A549 (cell line): ENCODE data around the gene UBAP1. TPM values are rescaled to one million over a fixed set of nuclear protein-coding genes. Genes with fewer than 3 reads are reported as not detected.
"Not testable (repeated sequence)": the region's sequence is repeated elsewhere in the genome, so short reads cannot be mapped to it uniquely, and the experiment has no call there.

Source experiments
- ATAC-seq, 2 experiments: fragments of 200-7000 bp in 1 of 2; fragments of >200 bp in 1 of 2; cut with Nextera tagmentation in 1 of 2; cut with Tn5 transposase in 1 of 2; 3 replicates each; pipeline versions ENCODE4 v1.8.0 to v1.9.1; 2018 to 2020; ENCODE audit warnings: mild to moderate bottlenecking in 1 of 2, moderate library complexity in 1 of 2
- CTCF ChIA-PET: fragments of 300-600 bp; sonication (Branson Sonifier 250); formaldehyde crosslinking; extraction: SDS; loops from one replicate; lab custom pipeline; 2021; ENCODE audit warnings: antibody characterized with exemption, inconsistent platforms; lab: Yijun Ruan, JAX
- POLR2A ChIA-PET: fragments of 350-600 bp; formaldehyde crosslinking; extraction: SDS; loops from one replicate; lab custom pipeline; 2021; ENCODE audit warnings: antibody characterized with exemption, inconsistent platforms; lab: Yijun Ruan, JAX
- DNase-seq, 2 experiments: peaks; one replicate each; pipeline versions ENCODE4 v3.0.0 to v3.0.0-alpha.2; 2011 to 2016; ENCODE audit warnings: low read depth in 1 of 2, low spot score in 1 of 2
- FAIRE-seq: peaks from 2 replicates; lab custom pipeline; 2011; peaks lifted over from hg19 to GRCh38; lab: Jason Lieb, UNC
- H3K27ac ChIP-seq, 2 experiments: fragments of >200 bp; sonication (Bioruptor Twin); formaldehyde crosslinking; 3 replicates each; pipeline ENCODE4 v1.5.1; 2016 to 2017
- H3K4me1 ChIP-seq: fragments of >200 bp; sonication (Bioruptor Twin); formaldehyde crosslinking; 3 replicates; pipeline ENCODE4 v1.6.1; 2016
- H3K4me2 ChIP-seq: fragments of >200 bp; sonication (Bioruptor Twin); formaldehyde crosslinking; 3 replicates; pipeline ENCODE4 v1.6.1; 2016
- H3K4me3 ChIP-seq: fragments of >200 bp; sonication (Bioruptor Twin); formaldehyde crosslinking; 3 replicates; pipeline ENCODE4 v1.5.1; 2016
- H3K9me3 ChIP-seq: fragments of >200 bp; sonication (Bioruptor Twin); formaldehyde crosslinking; 3 replicates; pipeline ENCODE4 v1.6.1; 2016
- CBX8 ChIP-seq: fragments of 200-600 bp; sonication (generic); IDR thresholded peaks from 2 replicates; pipeline ENCODE4 v1.6.1; 2016
- CHD2 ChIP-seq: fragments of 150-350 bp; IDR thresholded peaks from 2 replicates; pipeline ENCODE4 v1.6.1; 2014; ENCODE audit warnings: low read length; ENCODE audit not compliant: partially characterized antibody
- CHD4 ChIP-seq: fragments of 200-600 bp; sonication (generic); IDR thresholded peaks from 2 replicates; pipeline ENCODE4 v1.6.1; 2016; ENCODE audit warnings: antibody characterized with exemption, mild to moderate bottlenecking, borderline replicate concordance
- CTCF ChIP-seq: fragments of >200 bp; sonication (Bioruptor Twin); formaldehyde crosslinking; IDR thresholded peaks from 3 replicates; pipeline ENCODE4 v1.5.1; 2016
- EHMT2 ChIP-seq: fragments of 200-600 bp; sonication (generic); IDR thresholded peaks from 2 replicates; pipeline ENCODE4 v1.6.1; 2016; ENCODE audit warnings: antibody characterized with exemption, low read depth, mild to moderate bottlenecking, moderate library complexity
- EP300 ChIP-seq, 2 experiments: fragments of >200 bp; sonication (Bioruptor Twin); formaldehyde crosslinking; IDR thresholded peaks; 2 replicates in 1 of 2; 3 replicates in 1 of 2; pipeline ENCODE4 v1.6.1; 2016 to 2017
- FOSB ChIP-seq: fragments of 250-450 bp; sonication (Bioruptor Pico); IDR thresholded peaks from 2 replicates; pipeline ENCODE4 v1.5.0; 2020; ENCODE audit warnings: mild to moderate bottlenecking, moderate library complexity
- FOSL2 ChIP-seq, 2 experiments: fragments of 450-650 bp in 1 of 2; fragments of >200 bp in 1 of 2; sonication (Bioruptor Twin) in 1 of 2; formaldehyde crosslinking; IDR thresholded peaks; 2 replicates each; pipeline versions ENCODE4 v1.5.0 to v1.6.1; 2016 to 2020; ENCODE audit warnings: mild to moderate bottlenecking in 1 of 2, moderate library complexity in 1 of 2
- FOXS1 ChIP-seq: fragments of 250-450 bp; sonication (Bioruptor Pico); IDR thresholded peaks from 2 replicates; pipeline ENCODE4 v1.5.0; 2020; ENCODE audit warnings: mild to moderate bottlenecking, moderate library complexity
- HDAC2 ChIP-seq: fragments of 200-600 bp; sonication (generic); IDR thresholded peaks from 2 replicates; pipeline ENCODE4 v1.6.1; 2016
- HOXA7 ChIP-seq: fragments of 250-450 bp; sonication (Bioruptor Pico); IDR thresholded peaks from 2 replicates; pipeline ENCODE4 v1.5.0; 2020; ENCODE audit warnings: mild to moderate bottlenecking, moderate library complexity
- HOXB13 ChIP-seq: fragments of 250-450 bp; sonication (Bioruptor Pico); IDR thresholded peaks from 2 replicates; pipeline ENCODE4 v1.5.0; 2020; ENCODE audit warnings: low read depth, mild to moderate bottlenecking, moderate library complexity
- JUN ChIP-seq, 2 experiments: fragments of >200 bp; sonication (Bioruptor Twin); formaldehyde crosslinking; IDR thresholded peaks; 2 replicates in 1 of 2; 3 replicates in 1 of 2; pipeline ENCODE4 v1.6.1; 2016 to 2017
- MAFK ChIP-seq: fragments of 450-650 bp; IDR thresholded peaks from 2 replicates; pipeline ENCODE4 v1.6.1; 2014; ENCODE audit not compliant: partially characterized antibody
- NFE2L2 ChIP-seq: fragments of 150-350 bp; conservative IDR thresholded peaks from 2 replicates; pipeline ENCODE4 v1.6.1; 2014; ENCODE audit warnings: low read length
- PHF8 ChIP-seq: fragments of 200-600 bp; sonication (generic); IDR thresholded peaks from 2 replicates; pipeline ENCODE4 v1.6.1; 2016; ENCODE audit warnings: low read depth, mild to moderate bottlenecking, antibody characterized with exemption, moderate library complexity, borderline replicate concordance
- POLR2A ChIP-seq: IDR thresholded peaks from 2 replicates; pipeline ENCODE4 v1.6.1; 2012; ENCODE audit warnings: mild to moderate bottlenecking, low read length
- RARB ChIP-seq: fragments of 250-450 bp; sonication (Bioruptor Pico); IDR thresholded peaks from 2 replicates; pipeline ENCODE4 v1.8.0; 2021; ENCODE audit warnings: mild to moderate bottlenecking, moderate library complexity
- RFX5 ChIP-seq: fragments of 450-650 bp; IDR thresholded peaks from 2 replicates; pipeline ENCODE4 v1.7.1; 2014; ENCODE audit warnings: antibody characterized with exemption, mild to moderate bottlenecking, moderate library complexity
- SREBF2 ChIP-seq: fragments of 450-650 bp; IDR thresholded peaks from 2 replicates; pipeline ENCODE4 v1.6.1; 2014; ENCODE audit warnings: mild to moderate bottlenecking, moderate library complexity
- TP53 ChIP-seq: fragments of 250-450 bp; sonication (Bioruptor Pico); IDR thresholded peaks from 2 replicates; pipeline ENCODE4 v1.5.0; 2021; ENCODE audit warnings: mild to moderate bottlenecking, moderate library complexity
- ZFP36 ChIP-seq: fragments of 450-650 bp; IDR thresholded peaks from 2 replicates; pipeline ENCODE4 v1.6.1; 2014; ENCODE audit warnings: borderline replicate concordance; ENCODE audit not compliant: partially characterized antibody
- ZSCAN20 ChIP-seq: fragments of 250-450 bp; sonication (Bioruptor Pico); IDR thresholded peaks from 2 replicates; pipeline ENCODE4 v1.8.0; 2022; ENCODE audit warnings: mild to moderate bottlenecking, moderate library complexity
- whole genome bisulfite sequencing: methylation state at CpG from one replicate; pipeline ENCODE4 v1.1.6; 2017; ENCODE audit errors: missing lambda C conversion rate; 5-methylcytosine and 5-hydroxymethylcytosine counted together
- polyA plus RNA-seq, 4 experiments: library from polyadenylated mRNA; depleted of rRNA in 3 of 4; stranded (reverse); fragments of >200 nt; fragmentation: RNase III in 1 of 4; extraction: RNeasy Plus Mini Kit Qiagen cat#74134 plus additional on column Dnase treatment in 1 of 4; gene quantifications; 2 replicates in 3 of 4; 3 replicates in 1 of 4; pipeline ENCODE4 v1.2.3, GENCODE V29; 2011 to 2017
- TF ChIP-seq, protein P1 (sequence below): fragments of 450-650 bp; IDR thresholded peaks from 2 replicates; pipeline ENCODE4 v1.6.1; 2014; ENCODE audit warnings: antibody characterized with exemption
- TF ChIP-seq, protein P2 (sequence below): fragments of >200 bp; sonication (Bioruptor Twin); formaldehyde crosslinking; IDR thresholded peaks from 2 replicates; pipeline ENCODE4 v1.6.1; 2016
- TF ChIP-seq, protein P3 (sequence below): fragments of 200-600 bp; sonication (generic); IDR thresholded peaks from 2 replicates; pipeline ENCODE4 v1.6.1; 2016; ENCODE audit warnings: antibody characterized with exemption, mild to moderate bottlenecking, moderate library complexity
- TF ChIP-seq, protein P4 (sequence below): IDR thresholded peaks from 2 replicates; pipeline ENCODE4 v1.6.1; 2012; ENCODE audit warnings: low read depth, borderline replicate concordance

UBAP1 gene
- polyA plus RNA-seq, 2 of the 4 experiments (the other 2 are of a cell fraction) = 38.5 to 73.1 TPM

DNA sequence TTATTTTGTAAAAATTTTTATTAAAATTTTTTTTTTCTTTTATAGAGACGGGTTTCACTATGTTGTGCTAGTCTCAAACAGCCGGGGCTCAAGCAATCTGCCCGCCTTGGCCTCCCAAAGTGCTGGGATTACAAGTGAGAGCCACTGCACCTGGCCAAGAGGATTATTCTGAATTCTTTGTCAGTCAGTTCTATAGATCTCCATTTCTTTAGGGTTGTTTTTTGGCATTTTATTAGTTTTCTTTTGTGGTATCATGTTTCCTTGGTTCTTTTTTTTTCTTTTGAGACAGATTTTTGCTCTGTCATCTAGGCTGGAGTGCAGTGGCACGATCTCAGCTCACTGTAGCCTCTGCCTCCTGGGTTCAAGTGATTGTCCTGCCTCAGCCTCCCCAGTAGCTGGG lies 18.4 kb downstream of the UBAP1 start:
- DNase-seq, H3K4me3 ChIP-seq, POLR2A ChIA-PET, ATAC-seq, H3K4me2 ChIP-seq, H3K27ac ChIP-seq, H3K9me3 ChIP-seq, FAIRE-seq: not testable (repeated sequence)
- H3K4me1 ChIP-seq = peaks cover 22% of the 10 kb centered on the region
- CTCF ChIA-PET = interaction anchor here (4.4 kb wide), 1 partner anchor 56 kb away, joined by 22 read pairs; no protein-coding TSS in a partner anchor
- WGBS = 95% methylated on average over 4 of the region's 4 CpGs

GRCh38 chr9:34197756-34198711 lies 19.2 kb downstream of the UBAP1 start:
- ChIA-PET CTCF (interaction anchor here (0.7 to 0.9 kb wide), 4 partner anchors 9 to 56 kb away, joined by 3 to 4 read pairs (median 3); no protein-coding TSS in a partner anchor), POLR2A (no interaction called here)
- peaks cover 26% of the 10 kb centered on the region for H3K4me1 ChIP-seq
- no peak overlapping the region for H3K4me3 ChIP-seq
- WGBS = 87% methylated on average over 6 of the region's 6 CpGs
- no peaks in the 10 kb centered on the region for H3K9me3 ChIP-seq
- peak overlapping the region in 1 of 2 experiments; percentile 5; a peak in 1 of 6 replicates for H3K27ac ChIP-seq
- ATAC-seq (peak; percentile 61 to 67; a peak in 5 of 6 replicates), DNase-seq (peak in 1 of 2 experiments; percentile 34), FAIRE-seq (no peak)
- no peak overlapping the region for H3K4me2 ChIP-seq
- TF ChIP-seq POLR2A (no peak), CHD2 (no peak), CHD4 (no peak), EHMT2 (no peak), EP300 (IDR thresholded peaks at IDR 0.05) (no peak), JUN (IDR thresholded peaks at IDR 0.05) (no peak), TP53 (no peak), CTCF (no peak), HOXA7 (CRISPR knock-in tag) (no peak), FOSB (no peak), SREBF2 (no peak), FOSL2 (IDR thresholded peaks at IDR 0.05) (no peak), FOSL2 (CRISPR knock-in tag; IDR thresholded peaks at IDR 0.05) (no peak), NFE2L2 (no peak), CBX8 (no peak), RARB (CRISPR knock-in tag) (no peak), FOXS1 (no peak)
- TF ChIP-seq, protein P1, sequence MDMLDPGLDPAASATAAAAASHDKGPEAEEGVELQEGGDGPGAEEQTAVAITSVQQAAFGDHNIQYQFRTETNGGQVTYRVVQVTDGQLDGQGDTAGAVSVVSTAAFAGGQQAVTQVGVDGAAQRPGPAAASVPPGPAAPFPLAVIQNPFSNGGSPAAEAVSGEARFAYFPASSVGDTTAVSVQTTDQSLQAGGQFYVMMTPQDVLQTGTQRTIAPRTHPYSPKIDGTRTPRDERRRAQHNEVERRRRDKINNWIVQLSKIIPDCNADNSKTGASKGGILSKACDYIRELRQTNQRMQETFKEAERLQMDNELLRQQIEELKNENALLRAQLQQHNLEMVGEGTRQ = no peak

- ChIA-PET CTCF (interaction anchor here (2.8 kb wide), 1 partner anchor 9 kb away, joined by 11 read pairs; no protein-coding TSS in a partner anchor), POLR2A (no interaction called here)
- Histone ChIP-seq H3K4me2 (no peak overlapping the region), H3K27ac (no peak overlapping the region), H3K4me3 (no peak overlapping the region), H3K9me3 (no peaks in the 10 kb centered on the region), H3K4me1 (peaks cover 43% of the 10 kb centered on the region)
- no peak for FAIRE-seq
- no peak for ATAC-seq
- DNase-seq = no peak
- WGBS = 94% methylated on average over 2 of the region's 2 CpGs
- no peak for TF ChIP-seq EHMT2
- no peak for TF ChIP-seq MAFK
- TF ChIP-seq, protein P2, sequence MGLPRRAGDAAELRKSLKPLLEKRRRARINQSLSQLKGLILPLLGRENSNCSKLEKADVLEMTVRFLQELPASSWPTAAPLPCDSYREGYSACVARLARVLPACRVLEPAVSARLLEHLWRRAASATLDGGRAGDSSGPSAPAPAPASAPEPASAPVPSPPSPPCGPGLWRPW = no peak
- TF ChIP-seq HOXB13 (CRISPR knock-in tag) = no peak
- no peak for TF ChIP-seq ZSCAN20 (CRISPR knock-in tag)
- TF ChIP-seq HDAC2 = no peak
- TF ChIP-seq RFX5 = no peak
- TF ChIP-seq, protein P3, sequence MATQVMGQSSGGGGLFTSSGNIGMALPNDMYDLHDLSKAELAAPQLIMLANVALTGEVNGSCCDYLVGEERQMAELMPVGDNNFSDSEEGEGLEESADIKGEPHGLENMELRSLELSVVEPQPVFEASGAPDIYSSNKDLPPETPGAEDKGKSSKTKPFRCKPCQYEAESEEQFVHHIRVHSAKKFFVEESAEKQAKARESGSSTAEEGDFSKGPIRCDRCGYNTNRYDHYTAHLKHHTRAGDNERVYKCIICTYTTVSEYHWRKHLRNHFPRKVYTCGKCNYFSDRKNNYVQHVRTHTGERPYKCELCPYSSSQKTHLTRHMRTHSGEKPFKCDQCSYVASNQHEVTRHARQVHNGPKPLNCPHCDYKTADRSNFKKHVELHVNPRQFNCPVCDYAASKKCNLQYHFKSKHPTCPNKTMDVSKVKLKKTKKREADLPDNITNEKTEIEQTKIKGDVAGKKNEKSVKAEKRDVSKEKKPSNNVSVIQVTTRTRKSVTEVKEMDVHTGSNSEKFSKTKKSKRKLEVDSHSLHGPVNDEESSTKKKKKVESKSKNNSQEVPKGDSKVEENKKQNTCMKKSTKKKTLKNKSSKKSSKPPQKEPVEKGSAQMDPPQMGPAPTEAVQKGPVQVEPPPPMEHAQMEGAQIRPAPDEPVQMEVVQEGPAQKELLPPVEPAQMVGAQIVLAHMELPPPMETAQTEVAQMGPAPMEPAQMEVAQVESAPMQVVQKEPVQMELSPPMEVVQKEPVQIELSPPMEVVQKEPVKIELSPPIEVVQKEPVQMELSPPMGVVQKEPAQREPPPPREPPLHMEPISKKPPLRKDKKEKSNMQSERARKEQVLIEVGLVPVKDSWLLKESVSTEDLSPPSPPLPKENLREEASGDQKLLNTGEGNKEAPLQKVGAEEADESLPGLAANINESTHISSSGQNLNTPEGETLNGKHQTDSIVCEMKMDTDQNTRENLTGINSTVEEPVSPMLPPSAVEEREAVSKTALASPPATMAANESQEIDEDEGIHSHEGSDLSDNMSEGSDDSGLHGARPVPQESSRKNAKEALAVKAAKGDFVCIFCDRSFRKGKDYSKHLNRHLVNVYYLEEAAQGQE = no peak
- TF ChIP-seq CHD2 = no peak
- TF ChIP-seq, protein P4, sequence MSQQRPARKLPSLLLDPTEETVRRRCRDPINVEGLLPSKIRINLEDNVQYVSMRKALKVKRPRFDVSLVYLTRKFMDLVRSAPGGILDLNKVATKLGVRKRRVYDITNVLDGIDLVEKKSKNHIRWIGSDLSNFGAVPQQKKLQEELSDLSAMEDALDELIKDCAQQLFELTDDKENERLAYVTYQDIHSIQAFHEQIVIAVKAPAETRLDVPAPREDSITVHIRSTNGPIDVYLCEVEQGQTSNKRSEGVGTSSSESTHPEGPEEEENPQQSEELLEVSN = no peak
- TF ChIP-seq ZFP36 = no peak
- no peak for TF ChIP-seq PHF8
These were observed 21.2 kb downstream of the UBAP1 start for GRCh38 chr9:34200092-34200491.
